ENCODE data around the gene U2AF2.

DNA sequence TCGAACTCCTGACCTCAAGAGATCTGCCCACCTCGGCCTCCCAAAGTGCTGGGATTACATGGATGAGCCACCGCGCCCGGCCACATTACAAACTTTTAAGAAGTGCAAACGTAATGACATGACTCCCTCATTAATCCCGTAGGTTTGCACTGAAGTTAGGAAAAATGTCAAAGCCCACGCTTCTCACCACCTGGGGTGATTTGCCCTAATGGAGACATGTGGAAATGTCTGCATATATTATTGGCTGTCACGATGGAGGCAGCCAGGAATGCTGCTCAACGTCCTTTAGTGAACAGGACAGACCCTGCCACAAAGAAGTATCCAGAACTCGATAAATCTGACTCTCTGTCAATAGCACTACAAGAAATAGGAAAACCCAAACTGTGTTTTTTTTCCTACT lies 62.4 kb downstream of the U2AF2 start:
- TF ChIP-seq, protein P1, sequence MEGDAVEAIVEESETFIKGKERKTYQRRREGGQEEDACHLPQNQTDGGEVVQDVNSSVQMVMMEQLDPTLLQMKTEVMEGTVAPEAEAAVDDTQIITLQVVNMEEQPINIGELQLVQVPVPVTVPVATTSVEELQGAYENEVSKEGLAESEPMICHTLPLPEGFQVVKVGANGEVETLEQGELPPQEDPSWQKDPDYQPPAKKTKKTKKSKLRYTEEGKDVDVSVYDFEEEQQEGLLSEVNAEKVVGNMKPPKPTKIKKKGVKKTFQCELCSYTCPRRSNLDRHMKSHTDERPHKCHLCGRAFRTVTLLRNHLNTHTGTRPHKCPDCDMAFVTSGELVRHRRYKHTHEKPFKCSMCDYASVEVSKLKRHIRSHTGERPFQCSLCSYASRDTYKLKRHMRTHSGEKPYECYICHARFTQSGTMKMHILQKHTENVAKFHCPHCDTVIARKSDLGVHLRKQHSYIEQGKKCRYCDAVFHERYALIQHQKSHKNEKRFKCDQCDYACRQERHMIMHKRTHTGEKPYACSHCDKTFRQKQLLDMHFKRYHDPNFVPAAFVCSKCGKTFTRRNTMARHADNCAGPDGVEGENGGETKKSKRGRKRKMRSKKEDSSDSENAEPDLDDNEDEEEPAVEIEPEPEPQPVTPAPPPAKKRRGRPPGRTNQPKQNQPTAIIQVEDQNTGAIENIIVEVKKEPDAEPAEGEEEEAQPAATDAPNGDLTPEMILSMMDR (IDR thresholded peaks at IDR 0.05), result no peak
- no peak for TF ChIP-seq POLR2A (IDR thresholded peaks at IDR 0.05)
